IPS-20b (cell line): ENCODE data around the gene UBE2O.

Experiments used
- H3K27ac ChIP-seq: one replicate; pipeline ENCODE4 v1.5.1; 2013; ENCODE audit warnings: low read length
- H3K27me3 ChIP-seq: 2 replicates; pipeline ENCODE4 v1.6.1; 2013; ENCODE audit warnings: mild to moderate bottlenecking, low read length, inconsistent platforms; ENCODE audit not compliant: insufficient read depth
- H3K36me3 ChIP-seq: 2 replicates; pipeline ENCODE4 v1.6.1; 2013; ENCODE audit warnings: low read depth, mild to moderate bottlenecking, inconsistent platforms, low read length, moderate library complexity; ENCODE audit not compliant: insufficient read depth
- H3K4me1 ChIP-seq: 2 replicates; pipeline ENCODE4 v1.6.1; 2013; ENCODE audit warnings: mild to moderate bottlenecking, control low read depth, inconsistent platforms, low read length, moderate library complexity; ENCODE audit not compliant: insufficient read depth
- H3K4me3 ChIP-seq: 2 replicates; pipeline ENCODE4 v1.5.1; 2013; ENCODE audit warnings: mild to moderate bottlenecking, low read length, inconsistent platforms
- H3K9ac ChIP-seq: 2 replicates; pipeline ENCODE4 v1.6.1; 2013; ENCODE audit warnings: low read depth, mild to moderate bottlenecking, inconsistent platforms, low read length, moderate library complexity
- H3K9me3 ChIP-seq: 2 replicates; pipeline ENCODE4 v1.6.1; 2013; ENCODE audit warnings: mild to moderate bottlenecking, low read depth, low read length, inconsistent platforms; ENCODE audit not compliant: insufficient read depth

UBE2O gene

DNA sequence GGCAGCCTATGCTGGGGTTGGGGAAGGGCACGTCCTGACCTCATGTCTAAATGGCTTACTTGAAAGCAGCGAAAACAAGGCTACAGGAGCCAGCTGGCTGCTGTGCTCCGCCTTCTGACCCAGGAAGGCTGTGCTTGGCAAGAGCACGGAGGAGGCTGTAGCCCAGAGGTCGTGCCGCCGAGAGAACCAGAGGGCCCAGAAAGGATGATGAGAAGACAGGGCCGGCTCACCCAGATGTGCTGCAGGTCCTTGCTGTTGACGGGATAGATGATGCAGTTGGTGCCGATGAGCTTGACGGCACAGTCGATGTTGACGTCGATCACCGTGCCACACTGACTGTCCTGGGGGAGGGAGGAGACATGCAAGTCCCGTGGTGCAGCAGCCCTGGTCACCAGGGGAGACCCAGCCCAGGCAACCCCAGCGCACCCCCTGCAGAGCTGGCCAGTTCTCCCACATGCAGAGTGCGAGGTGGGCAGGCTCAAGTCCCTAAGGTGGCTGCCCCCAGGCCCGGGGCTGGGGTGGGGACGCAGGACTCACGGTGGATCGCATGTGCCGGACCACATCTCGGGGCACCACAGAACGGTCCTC is 47.9 kb downstream of the UBE2O start:
- H3K9me3 ChIP-seq, result no peaks in the 10 kb centered on the region
- H3K4me3 ChIP-seq, result no peak overlapping the region
- H3K4me1 ChIP-seq, result no peaks in the 10 kb centered on the region
- H3K27me3 ChIP-seq, result no peaks in the 10 kb centered on the region
- no peak overlapping the region for H3K27ac ChIP-seq
- H3K9ac ChIP-seq, result no peak overlapping the region
- H3K36me3 ChIP-seq, result peaks cover 54% of the 10 kb centered on the region

DNA sequence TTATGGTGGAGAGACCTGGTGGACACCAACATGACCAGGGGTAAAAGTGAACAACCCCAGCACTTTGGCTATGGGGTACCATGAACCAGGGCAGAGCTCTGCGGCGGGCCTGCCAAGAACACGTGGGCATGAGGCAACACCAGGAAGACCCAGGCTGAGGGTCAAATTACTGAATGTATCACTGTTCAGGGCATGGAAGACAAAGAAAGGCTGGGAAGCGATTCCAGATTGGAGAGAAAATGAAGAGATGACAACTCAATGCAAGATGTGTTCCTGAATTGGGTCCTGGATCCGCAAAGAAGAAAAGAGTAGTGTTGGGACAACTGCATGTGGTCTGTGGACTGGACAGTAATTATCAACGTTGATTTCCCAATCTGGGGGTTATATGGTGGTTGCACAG is 48.7 kb downstream of the UBE2O start:
- H3K9me3 ChIP-seq, result no peaks in the 10 kb centered on the region
- H3K27ac ChIP-seq, result no peak overlapping the region
- H3K27me3 ChIP-seq, result no peaks in the 10 kb centered on the region
- no peak overlapping the region for H3K9ac ChIP-seq
- H3K36me3 ChIP-seq, result peaks cover 62% of the 10 kb centered on the region
- no peak overlapping the region for H3K4me3 ChIP-seq
- H3K4me1 ChIP-seq, result no peaks in the 10 kb centered on the region

DNA sequence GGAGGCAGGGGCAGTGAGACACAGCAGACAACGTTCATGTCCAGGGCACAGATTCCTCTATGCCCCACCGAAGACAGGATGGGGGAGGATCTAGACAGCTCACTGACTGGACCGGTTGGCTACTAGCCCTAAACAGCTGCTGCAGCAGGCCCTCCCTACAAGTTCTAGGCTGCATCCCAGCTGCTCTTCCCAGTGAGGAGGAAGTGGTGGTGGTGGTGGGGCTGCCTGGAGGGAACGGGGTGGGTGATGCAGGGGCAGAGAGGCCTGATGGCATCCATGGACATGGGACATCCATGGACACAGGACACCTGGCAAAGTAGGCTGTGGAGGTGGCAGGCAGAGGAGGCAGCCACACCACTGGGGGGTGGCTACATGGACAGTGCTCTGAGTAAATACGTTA is 50.2 kb downstream of the UBE2O start:
- Histone ChIP-seq H3K27me3 (no peaks in the 10 kb centered on the region), H3K27ac (no peak overlapping the region), H3K9me3 (no peaks in the 10 kb centered on the region), H3K9ac (no peak overlapping the region), H3K36me3 (peaks cover 77% of the 10 kb centered on the region), H3K4me1 (no peaks in the 10 kb centered on the region), H3K4me3 (no peak overlapping the region)

DNA sequence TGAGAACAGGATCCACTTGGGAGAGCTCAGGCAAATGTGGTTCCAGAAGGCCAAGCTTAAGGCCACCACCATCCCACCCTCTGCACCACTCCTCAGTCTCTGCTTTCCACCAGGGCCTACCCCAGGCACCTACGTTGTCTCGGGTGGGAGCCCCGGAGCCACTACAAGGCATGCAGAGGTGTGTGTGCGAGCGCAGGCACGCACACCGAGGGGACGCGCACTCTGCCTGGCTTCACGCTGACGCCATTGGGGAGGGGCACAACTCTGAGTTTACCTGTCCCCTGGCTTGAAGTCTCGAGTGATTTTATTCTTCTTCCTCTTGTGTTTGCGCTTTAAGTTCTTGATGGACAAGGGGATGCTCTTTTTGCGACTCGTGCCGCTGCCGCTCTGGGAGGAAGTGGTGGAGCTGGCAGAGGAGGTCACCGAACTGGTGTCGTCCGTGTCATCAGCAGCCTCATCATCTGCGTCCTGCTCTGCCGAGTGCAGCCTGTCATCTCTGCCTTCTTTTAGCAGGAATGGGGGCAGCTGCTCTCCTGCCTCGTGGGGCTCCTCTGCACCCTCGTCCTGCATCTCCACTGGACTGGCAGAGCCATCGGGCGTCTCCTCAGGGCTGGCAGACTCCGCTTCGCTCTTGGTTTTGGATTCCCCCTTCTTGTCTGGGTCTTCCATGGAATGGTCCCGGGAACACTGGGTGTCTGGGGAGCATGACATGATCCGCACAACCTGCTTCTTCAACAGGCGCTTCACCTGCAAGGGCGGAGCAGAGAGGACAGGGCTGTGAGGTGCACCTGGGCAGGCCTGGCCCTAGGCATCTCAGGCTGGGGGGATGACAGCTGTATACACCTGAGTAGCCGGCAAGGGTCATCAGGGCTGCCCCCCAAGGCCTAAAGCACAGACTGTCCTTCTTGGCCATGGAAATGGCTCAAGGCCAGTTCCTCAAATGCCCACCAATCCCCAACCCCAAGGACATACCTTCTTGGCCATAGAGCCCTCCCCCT is 53.5 kb downstream of the UBE2O start:
- H3K36me3 ChIP-seq, result peaks cover 90% of the 10 kb centered on the region
- no peak overlapping the region for H3K4me3 ChIP-seq
- no peaks in the 10 kb centered on the region for H3K9me3 ChIP-seq
- H3K27me3 ChIP-seq, result no peaks in the 10 kb centered on the region
- no peak overlapping the region for H3K27ac ChIP-seq
- H3K9ac ChIP-seq, result no peak overlapping the region
- no peaks in the 10 kb centered on the region for H3K4me1 ChIP-seq

DNA sequence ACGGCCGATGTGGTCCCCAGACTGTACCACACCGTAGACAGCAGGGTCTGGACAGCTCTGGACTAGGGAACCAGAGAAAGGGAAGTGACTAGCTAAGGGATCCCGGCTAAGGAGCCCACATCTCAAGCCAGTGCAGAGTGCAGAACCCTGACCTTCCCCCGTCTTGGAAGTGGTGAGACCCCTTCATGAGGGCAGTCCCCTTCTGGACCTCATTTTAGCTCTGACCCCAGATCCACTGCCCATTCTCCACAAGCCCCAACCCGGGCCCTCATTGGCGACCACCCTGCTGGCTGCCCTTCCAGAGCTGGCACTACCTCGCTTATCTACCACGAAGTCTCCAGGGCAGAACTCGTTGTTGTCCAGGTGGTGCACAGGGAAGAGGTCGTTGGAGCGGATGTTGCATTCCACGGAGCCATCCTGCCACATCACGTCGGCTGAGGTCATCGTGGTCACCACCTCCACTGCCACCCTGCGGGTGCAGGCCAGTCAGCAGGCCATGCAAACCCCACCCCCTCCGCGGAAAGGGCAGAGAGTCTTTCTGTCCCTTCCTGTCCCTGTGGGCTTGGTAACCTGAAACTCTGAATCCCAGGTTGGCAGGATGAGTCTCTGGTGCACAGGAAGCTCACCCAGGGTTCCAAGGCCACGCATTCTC is 54.3 kb downstream of the UBE2O start:
- no peak overlapping the region for H3K27ac ChIP-seq
- no peaks in the 10 kb centered on the region for H3K27me3 ChIP-seq
- no peak overlapping the region for H3K4me3 ChIP-seq
- no peaks in the 10 kb centered on the region for H3K4me1 ChIP-seq
- peaks cover 90% of the 10 kb centered on the region for H3K36me3 ChIP-seq
- H3K9ac ChIP-seq, result no peak overlapping the region
- no peaks in the 10 kb centered on the region for H3K9me3 ChIP-seq

DNA sequence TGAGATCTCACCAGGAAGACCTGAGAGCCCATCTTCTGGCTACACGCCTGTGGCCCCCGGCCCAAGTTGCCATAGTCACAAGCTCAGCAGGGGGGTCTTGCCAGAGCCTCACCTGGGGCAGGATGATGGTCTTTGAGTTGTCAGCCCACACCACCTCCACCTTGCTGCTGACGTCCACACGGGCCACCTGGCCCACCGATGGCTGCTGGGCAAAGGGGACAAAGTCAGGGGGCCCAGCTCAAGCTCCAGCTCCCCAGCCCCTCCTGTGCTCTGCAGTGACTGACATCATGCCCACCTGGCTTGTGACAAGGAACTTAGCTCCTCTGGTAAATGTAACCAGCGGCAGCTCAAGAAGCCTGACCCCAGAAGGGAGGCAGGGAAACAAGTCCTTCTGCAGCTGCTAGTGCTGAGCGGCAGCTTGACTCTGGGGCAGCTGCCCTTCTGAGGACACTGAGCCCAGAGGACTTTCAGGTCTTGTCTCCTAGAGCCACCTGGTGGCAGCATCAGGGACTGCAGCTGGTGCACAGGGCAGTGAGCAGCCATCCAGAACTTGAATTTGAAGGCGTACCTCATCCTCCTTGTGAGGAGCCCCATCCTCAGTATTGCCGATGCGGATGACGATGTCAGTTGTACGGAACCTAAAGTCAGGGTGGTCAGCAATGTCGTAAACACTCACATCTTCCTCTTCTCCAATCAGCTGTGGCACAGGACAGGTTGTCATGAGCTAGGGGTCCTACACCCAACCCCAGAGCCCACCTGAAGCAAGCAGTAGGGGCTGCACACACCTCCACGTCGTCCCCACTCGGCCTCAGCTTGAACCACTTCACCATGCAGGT is 55.0 kb downstream of the UBE2O start:
- Histone ChIP-seq H3K27me3 (no peaks in the 10 kb centered on the region), H3K4me1 (no peaks in the 10 kb centered on the region), H3K9me3 (no peaks in the 10 kb centered on the region), H3K27ac (no peak overlapping the region), H3K9ac (no peak overlapping the region), H3K36me3 (peaks cover 92% of the 10 kb centered on the region), H3K4me3 (no peak overlapping the region)

DNA sequence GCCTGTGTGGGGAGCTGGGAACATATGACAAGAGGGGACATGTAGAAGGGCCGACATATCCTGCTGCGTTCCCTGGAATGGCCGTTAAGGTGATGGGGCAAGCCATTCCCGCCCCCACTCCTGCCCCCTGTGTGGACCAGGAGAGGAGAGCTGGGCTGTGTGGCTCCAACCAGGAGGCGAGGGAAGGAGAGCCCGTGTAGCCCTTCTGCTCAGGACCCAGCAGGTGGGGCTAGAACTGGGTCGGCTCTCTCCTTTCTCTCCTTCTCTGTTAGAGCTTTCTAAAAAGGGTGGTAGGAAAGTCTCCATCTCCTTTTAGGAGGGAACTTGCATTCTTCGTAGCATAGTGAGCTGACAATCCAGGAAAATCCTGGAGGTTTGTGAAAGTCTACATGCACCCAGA is 55.8 kb downstream of the UBE2O start:
- Histone ChIP-seq H3K9me3 (no peaks in the 10 kb centered on the region), H3K9ac (no peak overlapping the region), H3K27me3 (no peaks in the 10 kb centered on the region), H3K36me3 (peaks cover 88% of the 10 kb centered on the region), H3K4me1 (no peaks in the 10 kb centered on the region), H3K27ac (no peak overlapping the region), H3K4me3 (no peak overlapping the region)

DNA sequence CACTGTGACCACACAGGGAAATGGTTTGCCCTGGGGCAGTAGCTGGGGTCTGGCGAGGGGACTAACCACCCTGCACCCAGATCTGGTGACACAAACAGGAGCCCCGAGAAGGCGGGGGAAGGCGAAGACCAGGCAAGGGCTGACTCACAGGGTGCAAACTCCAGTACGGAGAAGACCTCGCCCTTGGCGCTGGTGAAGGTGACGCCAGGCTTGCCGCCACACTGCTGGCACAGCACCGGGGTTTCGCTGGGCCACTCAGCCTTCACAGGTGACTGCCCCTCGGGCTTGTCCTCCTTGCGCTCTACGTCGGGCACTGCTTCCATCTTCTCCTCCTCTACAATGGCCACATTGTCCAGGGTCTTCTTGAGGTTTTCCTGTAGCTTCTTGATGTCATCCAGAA is 57.0 kb downstream of the UBE2O start:
- Histone ChIP-seq H3K27ac (no peak overlapping the region), H3K9ac (no peak overlapping the region), H3K4me1 (no peaks in the 10 kb centered on the region), H3K36me3 (peaks cover 88% of the 10 kb centered on the region), H3K9me3 (no peaks in the 10 kb centered on the region), H3K4me3 (no peak overlapping the region), H3K27me3 (no peaks in the 10 kb centered on the region)

DNA sequence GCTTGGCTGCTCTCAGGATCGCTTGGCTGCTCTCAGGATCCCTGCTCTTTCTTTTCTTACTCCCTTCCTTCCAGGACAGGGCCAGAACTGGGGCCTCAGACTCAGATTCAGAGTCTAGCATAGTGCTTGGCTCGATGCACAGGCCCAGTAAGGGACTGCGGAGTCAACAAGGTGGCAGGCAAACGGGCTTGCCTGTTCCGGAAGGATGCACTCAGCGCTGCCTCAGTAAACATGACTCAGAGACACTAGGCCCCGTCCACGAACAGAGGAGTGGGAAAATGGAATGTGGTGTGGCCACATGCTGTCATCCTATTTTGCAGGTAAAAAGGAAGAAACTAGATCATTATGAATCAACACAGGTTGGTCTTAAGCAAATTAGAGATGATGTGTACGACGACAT is 58.8 kb downstream of the UBE2O start:
- Histone ChIP-seq H3K9ac (no peak overlapping the region), H3K27ac (no peak overlapping the region), H3K27me3 (no peaks in the 10 kb centered on the region), H3K4me3 (no peak overlapping the region), H3K9me3 (no peaks in the 10 kb centered on the region), H3K4me1 (peaks cover 10% of the 10 kb centered on the region), H3K36me3 (peaks cover 75% of the 10 kb centered on the region)

DNA sequence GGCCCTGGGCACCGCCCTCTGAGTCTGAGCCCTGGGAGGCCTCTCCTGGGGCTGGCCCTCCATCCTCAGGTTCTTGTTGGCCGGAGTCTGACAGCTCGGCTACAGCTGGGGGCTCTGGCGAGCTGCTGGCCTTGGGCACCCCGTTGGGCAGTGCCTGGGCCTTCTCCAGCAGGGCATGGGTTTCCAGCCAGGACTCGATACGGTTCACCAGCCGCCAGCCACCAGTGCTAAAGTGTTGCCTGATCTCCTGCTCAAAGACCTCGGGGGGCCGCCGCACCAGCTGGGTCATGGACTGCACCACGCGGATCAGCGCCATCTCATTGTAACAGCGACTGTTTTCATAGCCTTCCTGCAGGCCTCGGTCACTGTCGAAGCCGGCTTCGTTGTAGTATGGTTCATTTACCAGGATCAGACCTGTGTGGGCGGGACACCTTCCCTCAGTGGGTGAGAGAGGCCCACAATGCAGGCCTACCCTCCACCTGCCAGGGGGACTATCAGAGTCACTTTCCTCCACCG is 61.7 kb downstream of the UBE2O start:
- Histone ChIP-seq H3K27ac (no peak overlapping the region), H3K36me3 (peaks cover 47% of the 10 kb centered on the region), H3K9ac (no peak overlapping the region), H3K27me3 (peaks cover 5% of the 10 kb centered on the region; the same call in 1 of the 2 replicates), H3K4me1 (peaks cover 15% of the 10 kb centered on the region), H3K9me3 (no peaks in the 10 kb centered on the region), H3K4me3 (no peak overlapping the region)

DNA sequence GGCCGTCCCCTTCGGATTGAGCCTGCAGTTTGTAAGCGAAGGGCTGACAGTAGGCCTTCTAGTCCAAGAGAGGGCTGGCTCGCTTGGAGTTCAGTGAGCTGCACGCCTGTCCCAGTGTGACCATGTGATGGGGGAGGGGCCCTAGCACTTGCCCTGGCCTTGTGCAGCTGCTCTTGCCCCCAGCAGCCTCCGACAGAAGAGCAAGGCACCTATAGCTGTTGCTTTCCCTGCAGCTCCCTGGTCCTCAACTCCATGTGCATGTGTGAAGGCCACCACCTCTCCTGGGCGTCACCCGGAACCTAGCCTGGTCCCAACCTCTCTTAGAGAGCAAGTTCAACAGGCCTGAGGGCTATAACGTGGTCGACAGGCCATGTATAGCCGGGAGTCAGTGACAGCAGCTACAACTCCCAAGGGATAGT is 62.9 kb downstream of the UBE2O start:
- peaks cover 17% of the 10 kb centered on the region for H3K27me3 ChIP-seq
- H3K4me3 ChIP-seq, result no peak overlapping the region
- peaks cover 15% of the 10 kb centered on the region for H3K4me1 ChIP-seq
- no peak overlapping the region for H3K9ac ChIP-seq
- no peak overlapping the region for H3K27ac ChIP-seq
- H3K9me3 ChIP-seq, result no peaks in the 10 kb centered on the region
- peaks cover 37% of the 10 kb centered on the region for H3K36me3 ChIP-seq
